ENCODE measurements around the gene METTL1. TPM values are rescaled to one million over a fixed set of nuclear protein-coding genes. Genes with fewer than 3 reads are reported as not detected.
"Not testable (repeated sequence)": the region's sequence is repeated elsewhere in the genome, so short reads cannot be mapped to it uniquely, and the experiment has no call there.

Gene METTL1
- total and polyA plus RNA-seq, 7 experiments from 2014 or later, result 11.8 to 30.9 (median 16.0) TPM

DNA sequence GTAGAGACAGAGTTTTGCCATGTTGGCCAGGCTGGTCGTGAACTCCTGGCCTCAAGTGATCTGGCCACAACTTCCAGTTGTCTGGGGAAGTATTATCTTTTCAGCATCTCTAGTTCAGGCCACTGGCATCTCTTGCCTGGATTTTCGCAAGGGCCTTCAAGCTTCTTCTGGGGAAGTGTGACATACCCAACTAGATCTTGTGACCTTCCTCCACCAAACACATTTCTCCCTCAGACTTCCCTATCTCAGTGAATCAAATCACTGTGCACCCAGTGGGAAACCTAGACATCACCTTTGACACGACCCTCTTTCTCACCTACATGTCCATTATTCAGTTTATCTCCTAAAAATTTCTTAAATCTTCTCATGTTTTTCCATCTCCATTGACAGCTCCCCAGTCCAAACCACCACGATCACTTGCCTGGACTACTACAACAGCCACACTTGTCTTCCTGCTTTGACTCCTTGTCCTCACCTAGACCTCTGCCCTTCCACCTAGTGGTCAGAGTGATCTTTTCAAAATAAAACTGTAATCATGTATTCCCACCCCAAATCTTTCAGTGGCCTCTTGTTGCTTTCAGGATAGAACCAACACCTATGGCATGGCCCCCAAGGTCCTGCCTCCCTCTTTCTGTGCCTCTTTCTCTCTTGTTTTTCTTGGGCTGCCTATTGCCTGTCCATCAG, 3.8 kb upstream of the METTL1 start:
- intact Hi-C loops (cut with micrococcal nuclease), result no loop called here
- no peak overlapping the region for H3K27ac ChIP-seq (ENCODE audit: low read depth, low read length)
- peaks cover 0 to 3% (median 0%) of the 10 kb centered on the region in 5 donors for H3K27me3 Mint-ChIP-seq
- POLR2A ChIA-PET, result interaction anchor here (1.1 to 1.2 kb wide), 2 partner anchors 10 to 11 kb away, joined by 3 to 5 read pairs; no protein-coding TSS in a partner anchor
- H3K27ac Mint-ChIP-seq, result peak overlapping the region in 3 of 9 donors; percentile 2 to 86 (median 5)
- H3K4me1 Mint-ChIP-seq, result peaks cover 24 to 45% (median 35%) of the 10 kb centered on the region in 7 donors
- CTCF ChIA-PET, result interaction anchor here (0.6 kb wide), 1 partner anchor 190 kb away, joined by 4 read pairs; no protein-coding TSS in a partner anchor
- no peak for ATAC-seq
- H3K4me1 ChIP-seq (ENCODE audit: control insufficient read depth in 2 of 2, insufficient read depth in 2 of 2, low read length in 2 of 2), result peaks cover 12 to 22% of the 10 kb centered on the region in 2 donors
- H3K4me3 ChIP-seq (ENCODE audit: low read length), result no peak overlapping the region
- no peaks in the 10 kb centered on the region for H3K9me3 Mint-ChIP-seq
- H3K9me3 ChIP-seq (ENCODE audit: control insufficient read depth in 2 of 3, low read length in 3 of 3), result no peaks in the 10 kb centered on the region
- peaks cover 0 to 9% (median 0%) of the 10 kb centered on the region in 5 donors for H3K36me3 Mint-ChIP-seq
- no peak for DNase-seq
- H3K4me3 Mint-ChIP-seq, result peak overlapping the region in 4 of 10 donors; percentile 8 to 54 (median 30)
- H3K27me3 ChIP-seq (ENCODE audit: control insufficient read depth in 2 of 2, insufficient read depth in 2 of 2, low read length in 2 of 2), result no peaks in the 10 kb centered on the region
- H3K36me3 ChIP-seq (ENCODE audit: control insufficient read depth in 2 of 3, insufficient read depth in 3 of 3, low read length in 3 of 3), result peaks cover 0 to 3% (median 0%) of the 10 kb centered on the region in 3 experiments

DNA sequence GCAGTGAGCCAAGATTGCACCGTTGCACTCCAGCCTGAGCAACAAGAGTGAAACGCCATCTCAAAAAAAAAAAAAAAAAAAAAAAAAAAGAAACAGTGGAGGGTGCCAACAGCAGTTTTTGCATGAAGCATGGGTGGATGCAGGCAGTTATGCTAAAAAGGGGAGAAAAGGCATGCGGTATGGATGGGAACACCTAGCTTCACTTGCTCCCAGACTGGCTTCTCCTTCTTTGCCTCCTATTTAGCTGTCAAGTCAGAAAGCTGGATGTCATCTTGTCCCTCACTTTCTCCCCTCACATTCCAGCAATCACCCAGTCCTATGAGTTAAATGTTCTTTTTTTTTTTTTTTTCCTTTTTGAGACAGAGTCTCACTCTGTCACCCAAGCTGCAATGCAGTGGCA, 3.1 kb upstream of the METTL1 start:
- ChIA-PET CTCF (interaction anchor here (0.6 to 1.3 kb wide), 2 partner anchors 18 to 190 kb away, joined by 4 read pairs; no protein-coding TSS in a partner anchor), POLR2A (interaction anchor here (1.1 to 1.2 kb wide), 2 partner anchors 10 to 11 kb away, joined by 3 to 5 read pairs; no protein-coding TSS in a partner anchor)
- no peaks in the 10 kb centered on the region for H3K9me3 ChIP-seq (ENCODE audit: control insufficient read depth in 2 of 3, low read length in 3 of 3)
- H3K27ac ChIP-seq (ENCODE audit: low read depth, low read length), result no peak overlapping the region
- peaks cover 0 to 3% (median 0%) of the 10 kb centered on the region in 3 experiments for H3K36me3 ChIP-seq (ENCODE audit: control insufficient read depth in 2 of 3, insufficient read depth in 3 of 3, low read length in 3 of 3)
- Mint-ChIP-seq H3K9me3 (no peaks in the 10 kb centered on the region), H3K27me3 (peaks cover 0 to 3% (median 0%) of the 10 kb centered on the region in 5 donors), H3K4me3 (peak overlapping the region in 1 of 10 donors; percentile 48), H3K4me1 (peaks cover 20 to 42% (median 34%) of the 10 kb centered on the region in 7 donors), H3K27ac (no peak overlapping the region), H3K36me3 (peaks cover 0 to 13% (median 0%) of the 10 kb centered on the region in 5 donors)
- no peak overlapping the region for H3K4me3 ChIP-seq (ENCODE audit: low read length)
- H3K27me3 ChIP-seq (ENCODE audit: control insufficient read depth in 2 of 2, insufficient read depth in 2 of 2, low read length in 2 of 2), result no peaks in the 10 kb centered on the region
- intact Hi-C loops (cut with micrococcal nuclease), result no loop called here
- peaks cover 6 to 16% of the 10 kb centered on the region in 2 donors for H3K4me1 ChIP-seq (ENCODE audit: control insufficient read depth in 2 of 2, insufficient read depth in 2 of 2, low read length in 2 of 2)
- no peak for ATAC-seq
- no peak for DNase-seq

DNA sequence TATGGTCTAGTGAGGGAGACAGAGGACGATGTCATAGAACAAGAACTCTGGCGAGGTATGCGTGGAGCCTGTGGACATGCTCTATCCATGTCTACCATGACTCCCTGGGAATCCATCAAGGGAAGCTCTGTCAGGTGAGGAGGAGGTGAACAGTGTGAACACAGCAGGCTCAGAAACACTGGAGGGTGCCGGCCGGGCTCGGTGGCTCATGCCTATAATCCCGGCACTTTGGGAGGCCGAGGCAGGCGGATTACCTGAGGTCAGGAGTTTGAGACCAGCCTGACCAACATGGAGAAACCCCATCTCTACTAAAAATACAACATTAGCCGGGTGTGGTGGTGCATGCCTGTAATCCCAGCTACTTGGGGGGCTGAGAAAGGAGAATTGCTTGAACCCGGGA, 2.7 kb upstream of the METTL1 start:
- H3K36me3 ChIP-seq (ENCODE audit: control insufficient read depth in 2 of 3, insufficient read depth in 3 of 3, low read length in 3 of 3); H3K9me3 Mint-ChIP-seq; H3K27me3 ChIP-seq (ENCODE audit: control insufficient read depth in 2 of 2, insufficient read depth in 2 of 2, low read length in 2 of 2); H3K27ac Mint-ChIP-seq; DNase-seq; ATAC-seq; H3K4me3 ChIP-seq (ENCODE audit: low read length); H3K9me3 ChIP-seq (ENCODE audit: control insufficient read depth in 2 of 3, low read length in 3 of 3); H3K27ac ChIP-seq (ENCODE audit: low read depth, low read length); H3K4me3 Mint-ChIP-seq; H3K27me3 Mint-ChIP-seq; intact Hi-C loops (cut with micrococcal nuclease): not testable (repeated sequence)
- Mint-ChIP-seq H3K36me3 (peaks cover 0 to 13% (median 3%) of the 10 kb centered on the region in 5 donors), H3K4me1 (peaks cover 24 to 42% (median 30%) of the 10 kb centered on the region in 7 donors)
- ChIA-PET CTCF (interaction anchor here (0.6 to 1.3 kb wide), 2 partner anchors 18 to 662 kb away, joined by 3 to 4 read pairs; no protein-coding TSS in a partner anchor), POLR2A (interaction anchor here (1.1 kb wide), 1 partner anchor 11 kb away, joined by 3 read pairs; no protein-coding TSS in a partner anchor)
- peaks cover 6 to 11% of the 10 kb centered on the region in 2 donors for H3K4me1 ChIP-seq (ENCODE audit: control insufficient read depth in 2 of 2, insufficient read depth in 2 of 2, low read length in 2 of 2)

DNA sequence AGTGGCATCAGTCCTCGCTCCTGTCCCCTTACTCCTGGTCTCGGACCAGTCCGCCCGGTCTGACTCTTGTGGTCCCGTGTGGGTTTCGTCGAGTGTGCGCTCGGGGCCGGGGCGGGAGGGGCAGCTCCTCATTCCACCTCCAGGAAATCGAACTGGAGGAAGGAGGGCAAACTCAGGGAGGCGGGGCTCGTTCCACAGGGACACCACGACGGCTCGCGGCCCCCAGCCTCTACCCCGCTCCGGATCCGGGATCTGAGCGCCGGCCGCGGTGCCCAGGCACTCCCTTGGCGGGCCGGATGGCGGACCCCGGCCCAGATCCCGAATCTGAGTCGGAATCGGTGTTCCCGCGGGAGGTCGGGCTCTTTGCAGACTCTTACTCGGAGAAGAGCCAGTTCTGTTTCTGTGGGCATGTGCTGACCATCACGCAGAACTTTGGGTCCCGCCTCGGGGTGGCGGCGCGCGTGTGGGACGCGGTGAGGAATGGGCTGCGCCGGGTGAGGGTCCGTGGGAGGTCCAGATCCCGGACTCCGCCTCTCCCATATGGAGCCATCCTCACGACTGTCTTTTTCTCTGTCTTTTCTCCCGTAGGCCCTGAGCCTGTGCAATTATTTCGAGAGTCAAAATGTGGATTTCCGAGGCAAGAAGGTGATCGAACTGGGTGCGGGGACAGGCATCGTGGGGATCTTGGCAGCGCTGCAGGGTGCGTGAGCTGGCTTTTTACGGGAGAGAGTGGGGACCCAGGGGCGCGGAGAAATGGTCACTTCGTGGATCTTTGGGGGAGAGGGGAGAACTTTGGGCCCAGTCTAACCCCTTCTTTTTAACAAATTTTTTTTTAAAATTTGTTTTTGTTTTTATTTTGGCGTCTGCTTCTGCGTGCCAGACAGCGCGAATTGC, 771 bp upstream of the METTL1 start, which contains the start of gene EEF1AKMT3:
Gene EEF1AKMT3 (plus strand): TSS at position 186 of the 894 bp plus-strand sequence. CDS start 111 bp downstream, at position 297.
- Histone ChIP-seq H3K27ac (ENCODE audit: low read depth, low read length) (peak within 1 kb of the TSS; percentile 90), H3K36me3 (ENCODE audit: control insufficient read depth in 2 of 3, insufficient read depth in 3 of 3, low read length in 3 of 3) (peaks cover 0 to 18% (median 0%) of the 10 kb centered on the region in 3 experiments), H3K4me1 (ENCODE audit: control insufficient read depth in 2 of 2, insufficient read depth in 2 of 2, low read length in 2 of 2) (peaks cover 6 to 10% of the 10 kb centered on the region in 2 donors), H3K9me3 (ENCODE audit: control insufficient read depth in 2 of 3, low read length in 3 of 3) (no peaks in the 10 kb centered on the region), H3K4me3 (ENCODE audit: low read length) (peak within 1 kb of the TSS; percentile 99), H3K27me3 (ENCODE audit: control insufficient read depth in 2 of 2, insufficient read depth in 2 of 2, low read length in 2 of 2) (no peaks in the 10 kb centered on the region)
- H3K27ac Mint-ChIP-seq, result peak within 1 kb of the TSS; percentile 74 to 98 (median 97)
- H3K4me3 Mint-ChIP-seq, result peak within 1 kb of the TSS; percentile 88 to 97 (median 94)
- H3K9me3 Mint-ChIP-seq, result no peaks in the 10 kb centered on the region
- DNase-seq (peak in 1 of 9 donors; percentile 10), ATAC-seq (peak; percentile 13)
- ChIA-PET CTCF (interaction anchor here (0.6 to 1.8 kb wide), 5 partner anchors 10 to 129 kb away, joined by 3 to 10 read pairs (median 8); partner anchors contain the start of genes TSFM and TSPAN31), POLR2A (interaction anchor here (0.7 to 1.3 kb wide), 6 partner anchors 8 to 124 kb away, joined by 3 to 7 read pairs (median 3); no protein-coding TSS in a partner anchor)
- peaks cover 0 to 14% (median 5%) of the 10 kb centered on the region in 5 donors for H3K36me3 Mint-ChIP-seq
- intact Hi-C loops (cut with micrococcal nuclease), result loop anchor here (1.0 kb wide), 7 partner anchors 10 to 1304 kb away; partner anchors contain the start of genes TSFM (in 2 of the 2), ATP23 (in 1 of the 2), CDK4 (in 1 of the 2) and GLI1 (in 1 of the 2)
- H3K27me3 Mint-ChIP-seq, result peaks cover 0 to 3% (median 0%) of the 10 kb centered on the region in 5 donors
- peaks cover 20 to 34% (median 24%) of the 10 kb centered on the region in 7 donors for H3K4me1 Mint-ChIP-seq

DNA sequence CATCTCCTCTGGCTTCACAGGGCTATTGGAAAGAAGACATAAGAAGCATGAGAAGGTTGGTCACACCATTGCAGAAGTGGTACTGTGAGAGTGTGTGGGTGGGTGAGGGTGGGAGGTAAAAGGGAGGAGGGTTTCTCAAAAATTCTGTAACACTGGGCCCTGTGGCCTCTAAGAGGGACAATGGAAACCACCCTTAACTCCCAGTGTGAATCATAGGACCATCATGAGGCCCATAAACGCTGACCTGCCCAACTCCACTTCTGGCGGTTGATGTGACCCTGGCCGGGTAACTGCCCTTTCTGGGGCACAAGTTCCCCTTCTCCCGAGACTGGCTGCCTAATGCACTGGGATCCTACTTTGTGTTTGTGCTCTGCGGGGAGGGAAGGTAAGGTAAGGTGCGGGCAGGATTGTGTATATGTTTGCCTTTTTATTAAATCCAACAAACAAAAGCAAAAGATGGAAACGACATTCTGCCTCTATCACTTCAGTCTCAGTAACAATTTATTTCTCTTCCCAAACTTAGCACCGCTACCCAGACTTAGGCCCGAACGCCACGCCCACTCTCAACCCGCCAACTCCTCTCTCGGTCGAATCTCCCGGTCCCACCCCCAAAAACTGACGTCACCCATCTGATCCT, 551 bp downstream of the METTL1 start:
- Mint-ChIP-seq H3K36me3 (peaks cover 0 to 14% (median 5%) of the 10 kb centered on the region in 5 donors), H3K27me3 (peaks cover 0 to 7% (median 7%) of the 10 kb centered on the region in 5 donors), H3K4me1 (peaks cover 24 to 40% (median 30%) of the 10 kb centered on the region in 7 donors), H3K27ac (peak overlapping the region; percentile 74 to 98 (median 97)), H3K4me3 (peak overlapping the region; percentile 88 to 97 (median 94)), H3K9me3 (no peaks in the 10 kb centered on the region)
- H3K27ac ChIP-seq (ENCODE audit: low read depth, low read length), result peak overlapping the region; percentile 90
- ATAC-seq (peak; percentile 78), DNase-seq (peak in 2 of 9 donors; percentile 84 to 88)
- peaks cover 6 to 18% of the 10 kb centered on the region in 2 donors for H3K4me1 ChIP-seq (ENCODE audit: control insufficient read depth in 2 of 2, insufficient read depth in 2 of 2, low read length in 2 of 2)
- CTCF ChIA-PET, result interaction anchor here (1.2 to 1.8 kb wide), 2 partner anchors 15 to 26 kb away, joined by 4 to 8 read pairs; partner anchors contain the start of gene TSPAN31
- no peaks in the 10 kb centered on the region for H3K9me3 ChIP-seq (ENCODE audit: control insufficient read depth in 2 of 3, low read length in 3 of 3)
- POLR2A ChIA-PET, result interaction anchor here (0.9 to 1.3 kb wide), 3 partner anchors 9 to 71 kb away, joined by 3 to 7 read pairs (median 5); no protein-coding TSS in a partner anchor
- intact Hi-C loops (cut with micrococcal nuclease), result no loop called here
- H3K4me3 ChIP-seq (ENCODE audit: low read length), result peak overlapping the region; percentile 99
- peaks cover 0 to 2% of the 10 kb centered on the region in 2 donors for H3K27me3 ChIP-seq (ENCODE audit: control insufficient read depth in 2 of 2, insufficient read depth in 2 of 2, low read length in 2 of 2)
- H3K36me3 ChIP-seq (ENCODE audit: control insufficient read depth in 2 of 3, insufficient read depth in 3 of 3, low read length in 3 of 3), result peaks cover 0 to 18% (median 0%) of the 10 kb centered on the region in 3 experiments

Data from naive thymus-derived CD4-positive, alpha-beta T cell (primary cell).